Glutamatergic neuron (in vitro differentiated cells): ENCODE measurements around the gene ITGBL1. TPM values are rescaled to one million over a fixed set of nuclear protein-coding genes. Genes with fewer than 3 reads are reported as not detected.

Experiments
- DNase-seq: peaks from one replicate; pipeline ENCODE4 v3.0.0; 2022
- H3K27ac Mint-ChIP-seq: one replicate; pipeline ENCODE4 v1.8.0; 2020; ENCODE audit warnings: mild to moderate bottlenecking, mixed read lengths, inconsistent platforms; ENCODE audit not compliant: unreplicated experiment
- H3K27me3 Mint-ChIP-seq: one replicate; pipeline ENCODE4 v1.8.0; 2020; ENCODE audit warnings: mild to moderate bottlenecking, moderate library complexity, mixed read lengths, inconsistent platforms; ENCODE audit not compliant: unreplicated experiment
- H3K36me3 Mint-ChIP-seq: one replicate; pipeline ENCODE4 v1.8.0; 2020; ENCODE audit warnings: mild to moderate bottlenecking, mixed read lengths, inconsistent platforms; ENCODE audit not compliant: unreplicated experiment
- H3K4me1 Mint-ChIP-seq: one replicate; pipeline ENCODE4 v1.8.0; 2020; ENCODE audit warnings: mild to moderate bottlenecking, low read depth, mixed read lengths, inconsistent platforms; ENCODE audit not compliant: unreplicated experiment
- H3K4me3 Mint-ChIP-seq: one replicate; pipeline ENCODE4 v1.8.0; 2020; ENCODE audit warnings: mild to moderate bottlenecking, mixed read lengths, inconsistent platforms; ENCODE audit not compliant: unreplicated experiment
- H3K9me3 Mint-ChIP-seq: one replicate; pipeline ENCODE4 v1.8.0; 2020; ENCODE audit warnings: mild to moderate bottlenecking, moderate library complexity, mixed read lengths, inconsistent platforms; ENCODE audit not compliant: unreplicated experiment
- total RNA-seq: library from RNA; stranded (reverse); fragmentation: NEBNext Ultra II Directional; extraction: Animal tissue kit (Norgen Biotek cat#: 25700); gene quantifications from one replicate; pipeline ENCODE4 v1.2.1, GENCODE V29; 2021; ENCODE audit not compliant: unreplicated experiment
- TF ChIP-seq, protein P1 (sequence below): fragments of 200-600 bp; sonication (generic); IDR thresholded peaks from one replicate; pipeline ENCODE4 v1.5.0; 2021; ENCODE audit not compliant: partially characterized antibody, unreplicated experiment

ITGBL1 gene
- total RNA-seq, 1 donor from 2014 or later: not detected

DNA sequence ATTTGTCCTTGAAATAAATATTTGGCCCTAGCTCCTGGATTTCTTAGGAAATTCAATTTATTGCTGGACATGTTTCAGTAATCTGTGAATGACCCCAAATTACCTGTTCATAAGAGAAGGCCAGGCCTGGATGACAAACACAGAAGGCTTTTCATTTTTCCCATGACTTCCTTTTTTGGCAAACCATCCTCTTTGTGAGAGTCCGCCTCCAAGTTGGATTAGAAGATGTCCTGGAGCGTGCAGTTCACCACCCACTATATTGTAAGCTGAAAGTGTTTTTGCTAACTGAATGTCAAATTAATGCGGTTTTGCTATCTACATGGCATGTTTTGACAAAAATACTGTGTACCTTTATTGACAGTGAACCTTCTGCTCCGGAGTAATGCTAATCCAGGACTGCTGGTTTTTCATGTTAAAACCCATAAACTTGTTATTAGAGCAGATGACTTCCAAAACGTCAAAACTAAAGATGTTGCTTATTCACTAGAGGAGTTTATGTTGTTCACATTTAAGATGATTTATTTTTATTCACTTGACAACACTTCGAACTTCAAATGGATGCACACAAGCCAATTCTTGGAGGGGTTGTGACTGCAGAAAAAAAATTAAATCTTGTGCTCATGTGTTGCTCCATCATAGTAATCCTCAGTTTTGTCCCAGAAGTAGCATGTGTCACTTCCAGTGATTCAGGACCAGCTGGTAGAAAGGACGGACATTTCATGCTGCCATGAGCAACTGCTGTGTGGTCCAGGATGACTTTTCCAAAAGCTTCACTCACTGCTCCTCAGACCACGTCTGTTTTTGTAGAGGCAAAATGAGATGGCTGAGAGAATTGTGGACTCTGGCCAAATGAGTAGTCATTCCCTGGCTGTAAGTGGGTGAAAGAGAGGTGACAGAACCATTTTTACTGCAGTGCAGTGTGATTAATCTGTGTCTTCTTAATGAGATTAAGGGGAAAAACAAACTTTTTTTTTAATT is 71.0 kb downstream of the ITGBL1 start:
- TF ChIP-seq, protein P1, sequence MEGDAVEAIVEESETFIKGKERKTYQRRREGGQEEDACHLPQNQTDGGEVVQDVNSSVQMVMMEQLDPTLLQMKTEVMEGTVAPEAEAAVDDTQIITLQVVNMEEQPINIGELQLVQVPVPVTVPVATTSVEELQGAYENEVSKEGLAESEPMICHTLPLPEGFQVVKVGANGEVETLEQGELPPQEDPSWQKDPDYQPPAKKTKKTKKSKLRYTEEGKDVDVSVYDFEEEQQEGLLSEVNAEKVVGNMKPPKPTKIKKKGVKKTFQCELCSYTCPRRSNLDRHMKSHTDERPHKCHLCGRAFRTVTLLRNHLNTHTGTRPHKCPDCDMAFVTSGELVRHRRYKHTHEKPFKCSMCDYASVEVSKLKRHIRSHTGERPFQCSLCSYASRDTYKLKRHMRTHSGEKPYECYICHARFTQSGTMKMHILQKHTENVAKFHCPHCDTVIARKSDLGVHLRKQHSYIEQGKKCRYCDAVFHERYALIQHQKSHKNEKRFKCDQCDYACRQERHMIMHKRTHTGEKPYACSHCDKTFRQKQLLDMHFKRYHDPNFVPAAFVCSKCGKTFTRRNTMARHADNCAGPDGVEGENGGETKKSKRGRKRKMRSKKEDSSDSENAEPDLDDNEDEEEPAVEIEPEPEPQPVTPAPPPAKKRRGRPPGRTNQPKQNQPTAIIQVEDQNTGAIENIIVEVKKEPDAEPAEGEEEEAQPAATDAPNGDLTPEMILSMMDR: no peak
- Mint-ChIP-seq H3K4me1 (peaks cover 3% of the 10 kb centered on the region), H3K27ac (no peak overlapping the region), H3K9me3 (no peaks in the 10 kb centered on the region), H3K4me3 (no peak overlapping the region), H3K36me3 (no peaks in the 10 kb centered on the region), H3K27me3 (peaks cover 2% of the 10 kb centered on the region)
- no peak for DNase-seq

DNA sequence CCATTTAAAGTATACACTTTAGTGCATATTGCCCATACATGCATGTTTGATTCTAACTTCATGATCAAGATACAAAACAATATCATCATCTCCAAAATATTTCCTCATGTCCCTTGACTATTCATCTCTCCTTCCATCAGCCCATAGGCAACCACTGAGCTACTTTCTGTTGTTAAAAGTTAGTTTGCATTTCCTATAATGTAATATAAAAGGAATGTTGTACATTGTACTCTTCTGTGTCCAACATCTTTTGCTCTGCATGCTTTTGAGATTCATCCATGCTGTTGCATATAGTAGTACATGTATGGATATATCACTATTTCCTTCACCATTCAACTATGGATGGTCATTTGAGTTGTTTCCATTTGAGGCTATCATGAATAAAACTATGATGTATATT is 74.7 kb downstream of the ITGBL1 start:
- H3K27ac Mint-ChIP-seq: no peak overlapping the region
- no peaks in the 10 kb centered on the region for H3K27me3 Mint-ChIP-seq
- H3K4me1 Mint-ChIP-seq: no peaks in the 10 kb centered on the region
- TF ChIP-seq, protein P1: no peak
- H3K9me3 Mint-ChIP-seq: no peaks in the 10 kb centered on the region
- H3K36me3 Mint-ChIP-seq: no peaks in the 10 kb centered on the region
- no peak overlapping the region for H3K4me3 Mint-ChIP-seq
- DNase-seq: no peak

DNA sequence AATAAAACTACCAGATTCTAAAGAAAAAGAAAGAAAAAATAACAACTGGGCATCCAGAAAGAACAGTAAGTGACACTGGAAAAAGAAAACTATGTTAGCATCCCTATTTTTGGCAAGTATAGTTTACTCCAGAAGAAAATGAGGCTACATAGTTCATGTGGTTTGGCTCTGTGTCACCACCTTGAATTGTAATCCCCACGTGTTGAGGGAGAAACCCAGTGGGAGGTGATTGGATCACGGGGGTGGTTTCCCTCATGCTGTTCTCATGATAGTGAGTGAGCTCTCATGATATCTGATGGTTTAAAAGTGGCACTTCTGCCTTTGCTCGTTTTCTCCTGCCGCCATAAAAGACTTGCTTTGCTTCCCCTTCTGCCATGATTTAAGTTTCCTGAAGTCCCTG is 76.9 kb downstream of the ITGBL1 start:
- no peak for DNase-seq
- Mint-ChIP-seq H3K27me3 (no peaks in the 10 kb centered on the region), H3K4me3 (no peak overlapping the region), H3K27ac (no peak overlapping the region), H3K4me1 (no peaks in the 10 kb centered on the region), H3K9me3 (no peaks in the 10 kb centered on the region), H3K36me3 (no peaks in the 10 kb centered on the region)
- TF ChIP-seq, protein P1: no peak

DNA sequence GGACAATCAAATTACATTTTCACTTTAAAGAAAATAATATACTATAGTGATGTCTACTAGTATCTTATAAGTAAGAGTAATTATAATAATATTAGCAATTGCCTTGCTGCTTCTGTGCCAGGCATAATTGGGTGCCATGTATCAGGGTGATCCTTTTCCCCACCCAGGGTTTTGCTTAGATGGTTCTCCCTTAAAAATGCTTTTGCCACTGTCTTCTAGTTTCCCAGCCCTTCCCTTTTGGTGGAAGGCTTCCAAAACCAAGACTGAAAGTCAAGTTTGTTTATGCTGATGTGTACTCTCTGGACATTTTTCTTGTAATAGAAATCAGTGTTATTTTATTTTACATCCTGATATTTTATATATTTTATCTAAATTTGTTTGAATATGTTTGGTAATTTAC is 77.8 kb downstream of the ITGBL1 start:
- Mint-ChIP-seq H3K9me3 (no peaks in the 10 kb centered on the region), H3K27me3 (no peaks in the 10 kb centered on the region), H3K4me3 (no peak overlapping the region), H3K36me3 (no peaks in the 10 kb centered on the region), H3K27ac (no peak overlapping the region), H3K4me1 (no peaks in the 10 kb centered on the region)
- TF ChIP-seq, protein P1: no peak
- no peak for DNase-seq

DNA sequence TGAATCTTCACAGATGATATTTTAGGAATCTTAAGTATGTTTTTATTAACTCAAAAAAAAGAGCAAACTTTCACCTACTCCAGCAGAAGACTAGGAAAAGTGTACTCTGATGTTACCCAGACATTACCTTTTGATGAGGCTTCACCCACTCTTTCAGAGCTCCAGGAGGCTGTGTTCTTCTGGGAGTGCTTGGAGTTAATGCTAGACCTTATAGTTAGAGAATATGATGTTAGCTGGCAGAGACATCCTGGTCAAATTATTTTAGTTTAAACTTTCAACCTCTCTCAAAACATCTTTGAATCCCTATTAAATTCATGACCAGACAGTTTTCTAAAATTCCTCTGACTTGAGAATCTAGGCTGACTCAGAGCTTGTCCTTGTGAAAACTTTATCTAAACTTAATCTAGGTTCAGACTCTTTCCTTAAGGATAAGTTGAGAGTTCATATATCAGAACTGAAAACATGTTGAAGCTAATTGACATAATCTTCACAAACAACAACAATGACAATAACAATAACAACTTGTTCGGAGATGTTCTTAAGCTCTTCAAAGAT is 82.8 kb downstream of the ITGBL1 start:
- Mint-ChIP-seq H3K27ac (no peak overlapping the region), H3K9me3 (no peaks in the 10 kb centered on the region), H3K4me3 (no peak overlapping the region), H3K4me1 (no peaks in the 10 kb centered on the region), H3K36me3 (no peaks in the 10 kb centered on the region), H3K27me3 (no peaks in the 10 kb centered on the region)
- TF ChIP-seq, protein P1: no peak
- DNase-seq: no peak
